Measurements from ENCODE around the gene SPSB4.

DNA sequence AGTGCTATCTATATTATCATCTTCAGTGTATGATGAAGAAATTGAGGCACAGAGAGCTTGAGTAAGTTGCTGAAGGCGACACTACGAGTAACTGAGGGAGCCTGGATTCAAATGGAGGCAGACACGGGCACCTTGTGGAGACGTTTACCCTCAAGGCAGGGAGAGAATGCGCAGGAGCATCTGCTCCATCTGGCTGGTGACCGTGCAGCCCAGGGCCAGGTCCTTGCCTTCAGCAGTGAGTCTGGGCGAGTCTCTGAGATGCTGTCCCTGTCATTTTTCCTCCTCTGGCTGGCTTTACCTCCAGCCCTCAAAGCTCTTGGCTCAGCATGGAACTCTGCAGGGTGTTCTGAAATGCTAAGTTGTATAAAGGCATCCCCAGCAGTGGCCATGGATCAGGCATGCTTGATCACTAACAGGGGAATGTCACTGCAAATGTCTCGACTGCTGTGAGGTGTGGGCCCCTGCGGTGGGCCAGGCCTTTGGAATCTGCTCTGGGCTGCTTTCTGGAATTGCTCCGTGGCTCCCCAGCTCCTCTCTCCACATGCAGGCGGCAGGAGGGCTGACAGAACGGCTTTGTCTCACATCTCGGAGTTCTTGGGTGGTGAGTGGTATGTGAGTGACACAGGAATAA lies 19.7 kb downstream of the SPSB4 start:
- TF ChIP-seq POLR2AphosphoS5 (IDR thresholded peaks at IDR 0.05; ENCODE audit: borderline replicate concordance, low read depth, low read length): no peak
- no peak for TF ChIP-seq EZH2 (IDR thresholded peaks at IDR 0.05)
